GM23338 (cell line): ENCODE results near the gene TRAPPC12. TPM values are rescaled to one million over a fixed set of nuclear protein-coding genes. Genes with fewer than 3 reads are reported as not detected.

Source experiments
- ATAC-seq: fragments of 200-7000 bp; cut with Tn5 transposase; 3 replicates; pipeline ENCODE4 v1.9.1; 2020
- DNase-seq: peaks from one replicate; pipeline ENCODE4 v3.0.0-alpha.2; 2015; ENCODE audit warnings: low spot score
- H2AFZ ChIP-seq: fragments of 200-600 bp; sonication (generic); 2 replicates; pipeline ENCODE4 v1.8.0; 2016; ENCODE audit warnings: antibody characterized with exemption, mild to moderate bottlenecking, moderate library complexity
- H3F3A ChIP-seq: fragments of 200-600 bp; sonication (generic); replicated peaks from 2 replicates; pipeline ENCODE4 v1.8.0; 2017; ENCODE audit warnings: antibody characterized with exemption, mixed run types, low read depth
- H3K27ac ChIP-seq: fragments of 200-600 bp; sonication (generic); 2 replicates; pipeline ENCODE4 v1.6.1; 2016; ENCODE audit warnings: low read depth
- H3K27me3 ChIP-seq: fragments of 200-600 bp; sonication (generic); 2 replicates; pipeline ENCODE4 v1.8.0; 2016; ENCODE audit warnings: mild to moderate bottlenecking, mixed run types, moderate library complexity; ENCODE audit not compliant: insufficient read depth
- H3K36me3 ChIP-seq: fragments of 200-600 bp; sonication (generic); 2 replicates; pipeline ENCODE4 v1.8.0; 2016; ENCODE audit warnings: mild to moderate bottlenecking; ENCODE audit not compliant: insufficient read depth
- H3K4me1 ChIP-seq: fragments of 200-600 bp; sonication (generic); 2 replicates; pipeline ENCODE4 v1.8.0; 2016; ENCODE audit warnings: mild to moderate bottlenecking, moderate library complexity; ENCODE audit not compliant: insufficient read depth
- H3K4me2 ChIP-seq: fragments of 200-600 bp; sonication (generic); 2 replicates; pipeline ENCODE4 v1.7.1; 2017; ENCODE audit warnings: mixed run types
- H3K4me3 ChIP-seq: fragments of 200-600 bp; sonication (generic); 2 replicates; pipeline ENCODE4 v1.6.1; 2016; ENCODE audit warnings: mixed run types
- H3K79me2 ChIP-seq: fragments of 200-600 bp; sonication (generic); replicated peaks from 2 replicates; pipeline ENCODE4 v1.8.0; 2017; ENCODE audit warnings: mild to moderate bottlenecking; ENCODE audit not compliant: insufficient read depth
- H3K9me2 ChIP-seq: fragments of 200-600 bp; sonication (generic); 2 replicates; pipeline ENCODE4 v1.8.0; 2017; ENCODE audit not compliant: insufficient read depth
- H4K20me1 ChIP-seq: fragments of 200-600 bp; sonication (generic); replicated peaks from 2 replicates; pipeline ENCODE4 v1.8.0; 2017; ENCODE audit warnings: mild to moderate bottlenecking; ENCODE audit not compliant: insufficient read depth
- H3K27ac Mint-ChIP-seq: 2 replicates; pipeline ENCODE4 v1.8.0; 2020; ENCODE audit warnings: inconsistent platforms, mild to moderate bottlenecking, moderate library complexity, mixed read lengths
- H3K27me3 Mint-ChIP-seq: 3 replicates; pipeline ENCODE4 v1.8.0; 2022; ENCODE audit warnings: low read depth, mild to moderate bottlenecking, moderate library complexity, mixed read lengths, inconsistent platforms; ENCODE audit not compliant: insufficient read depth, poor library complexity
- H3K36me3 Mint-ChIP-seq: 3 replicates; pipeline ENCODE4 v1.8.0; 2021; ENCODE audit warnings: low read depth, mild to moderate bottlenecking, inconsistent platforms, moderate library complexity, mixed read lengths
- H3K4me1 Mint-ChIP-seq: 3 replicates; pipeline ENCODE4 v1.8.0; 2020; ENCODE audit warnings: mild to moderate bottlenecking, inconsistent platforms, mixed read lengths
- H3K4me3 Mint-ChIP-seq: 3 replicates; pipeline ENCODE4 v1.8.0; 2021; ENCODE audit warnings: moderate library complexity, mild to moderate bottlenecking, inconsistent platforms, mixed read lengths
- H3K9me3 Mint-ChIP-seq: 3 replicates; pipeline ENCODE4 v1.8.0; 2020; ENCODE audit warnings: moderate library complexity, mild to moderate bottlenecking, inconsistent platforms, mixed read lengths
- CREB1 ChIP-seq: fragments of 250-450 bp; sonication (Bioruptor Pico); IDR thresholded peaks from 2 replicates; pipeline ENCODE4 v1.5.0; 2020; ENCODE audit warnings: low read depth, mild to moderate bottlenecking, moderate library complexity
- ETS1 ChIP-seq: IDR thresholded peaks from 2 replicates; pipeline ENCODE4 v1.6.1; 2016; ENCODE audit warnings: antibody characterized with exemption
- EZH2 ChIP-seq: fragments of 200-600 bp; sonication (generic); IDR thresholded peaks from one replicate; pipeline ENCODE4 v1.8.0; 2017; ENCODE audit warnings: antibody characterized with exemption, mild to moderate bottlenecking, low read depth; ENCODE audit not compliant: unreplicated experiment
- EZH2phosphoT487 ChIP-seq: fragments of 200-600 bp; sonication (generic); IDR thresholded peaks from one replicate; pipeline ENCODE4 v1.8.1; 2018; ENCODE audit warnings: antibody characterized with exemption; ENCODE audit not compliant: unreplicated experiment
- JUNB ChIP-seq: IDR thresholded peaks from one replicate; pipeline ENCODE4 v1.6.1; 2016; ENCODE audit warnings: antibody characterized with exemption; ENCODE audit not compliant: unreplicated experiment
- NANOG ChIP-seq: IDR thresholded peaks from 2 replicates; pipeline ENCODE4 v1.6.1; 2016; ENCODE audit warnings: antibody characterized with exemption, borderline replicate concordance
- STAT1 ChIP-seq: IDR thresholded peaks from one replicate; pipeline ENCODE4 v1.6.1; 2016; ENCODE audit warnings: antibody characterized with exemption; ENCODE audit not compliant: unreplicated experiment
- ZNF331 ChIP-seq: fragments of 250-450 bp; sonication (Bioruptor Pico); IDR thresholded peaks from 2 replicates; pipeline ENCODE4 v1.5.0; 2020; ENCODE audit warnings: low read depth, mild to moderate bottlenecking, moderate library complexity
- polyA plus RNA-seq: library from polyadenylated mRNA; unstranded; fragments of >200 nt; fragmentation: Nextera tagmentation; extraction: Ambion mirVana; gene quantifications from 2 replicates; pipeline ENCODE4 v1.2.1, GENCODE V29; 2016
- total RNA-seq: library from RNA; depleted of rRNA; stranded (reverse); fragments of >200 nt; shearing (Covaris generic); gene quantifications from 2 replicates; pipeline ENCODE4 v1.2.3, GENCODE V29; 2014
- TF ChIP-seq, protein P1 (sequence below): fragments of 250-450 bp; sonication (Bioruptor Pico); IDR thresholded peaks from 2 replicates; pipeline ENCODE4 v1.5.0; 2020; ENCODE audit warnings: mild to moderate bottlenecking, moderate library complexity

The TRAPPC12 gene
- total and polyA plus RNA-seq, 2 experiments from 2014 or later = 48.9 to 57.7 TPM

- TF ChIP-seq, protein P1, sequence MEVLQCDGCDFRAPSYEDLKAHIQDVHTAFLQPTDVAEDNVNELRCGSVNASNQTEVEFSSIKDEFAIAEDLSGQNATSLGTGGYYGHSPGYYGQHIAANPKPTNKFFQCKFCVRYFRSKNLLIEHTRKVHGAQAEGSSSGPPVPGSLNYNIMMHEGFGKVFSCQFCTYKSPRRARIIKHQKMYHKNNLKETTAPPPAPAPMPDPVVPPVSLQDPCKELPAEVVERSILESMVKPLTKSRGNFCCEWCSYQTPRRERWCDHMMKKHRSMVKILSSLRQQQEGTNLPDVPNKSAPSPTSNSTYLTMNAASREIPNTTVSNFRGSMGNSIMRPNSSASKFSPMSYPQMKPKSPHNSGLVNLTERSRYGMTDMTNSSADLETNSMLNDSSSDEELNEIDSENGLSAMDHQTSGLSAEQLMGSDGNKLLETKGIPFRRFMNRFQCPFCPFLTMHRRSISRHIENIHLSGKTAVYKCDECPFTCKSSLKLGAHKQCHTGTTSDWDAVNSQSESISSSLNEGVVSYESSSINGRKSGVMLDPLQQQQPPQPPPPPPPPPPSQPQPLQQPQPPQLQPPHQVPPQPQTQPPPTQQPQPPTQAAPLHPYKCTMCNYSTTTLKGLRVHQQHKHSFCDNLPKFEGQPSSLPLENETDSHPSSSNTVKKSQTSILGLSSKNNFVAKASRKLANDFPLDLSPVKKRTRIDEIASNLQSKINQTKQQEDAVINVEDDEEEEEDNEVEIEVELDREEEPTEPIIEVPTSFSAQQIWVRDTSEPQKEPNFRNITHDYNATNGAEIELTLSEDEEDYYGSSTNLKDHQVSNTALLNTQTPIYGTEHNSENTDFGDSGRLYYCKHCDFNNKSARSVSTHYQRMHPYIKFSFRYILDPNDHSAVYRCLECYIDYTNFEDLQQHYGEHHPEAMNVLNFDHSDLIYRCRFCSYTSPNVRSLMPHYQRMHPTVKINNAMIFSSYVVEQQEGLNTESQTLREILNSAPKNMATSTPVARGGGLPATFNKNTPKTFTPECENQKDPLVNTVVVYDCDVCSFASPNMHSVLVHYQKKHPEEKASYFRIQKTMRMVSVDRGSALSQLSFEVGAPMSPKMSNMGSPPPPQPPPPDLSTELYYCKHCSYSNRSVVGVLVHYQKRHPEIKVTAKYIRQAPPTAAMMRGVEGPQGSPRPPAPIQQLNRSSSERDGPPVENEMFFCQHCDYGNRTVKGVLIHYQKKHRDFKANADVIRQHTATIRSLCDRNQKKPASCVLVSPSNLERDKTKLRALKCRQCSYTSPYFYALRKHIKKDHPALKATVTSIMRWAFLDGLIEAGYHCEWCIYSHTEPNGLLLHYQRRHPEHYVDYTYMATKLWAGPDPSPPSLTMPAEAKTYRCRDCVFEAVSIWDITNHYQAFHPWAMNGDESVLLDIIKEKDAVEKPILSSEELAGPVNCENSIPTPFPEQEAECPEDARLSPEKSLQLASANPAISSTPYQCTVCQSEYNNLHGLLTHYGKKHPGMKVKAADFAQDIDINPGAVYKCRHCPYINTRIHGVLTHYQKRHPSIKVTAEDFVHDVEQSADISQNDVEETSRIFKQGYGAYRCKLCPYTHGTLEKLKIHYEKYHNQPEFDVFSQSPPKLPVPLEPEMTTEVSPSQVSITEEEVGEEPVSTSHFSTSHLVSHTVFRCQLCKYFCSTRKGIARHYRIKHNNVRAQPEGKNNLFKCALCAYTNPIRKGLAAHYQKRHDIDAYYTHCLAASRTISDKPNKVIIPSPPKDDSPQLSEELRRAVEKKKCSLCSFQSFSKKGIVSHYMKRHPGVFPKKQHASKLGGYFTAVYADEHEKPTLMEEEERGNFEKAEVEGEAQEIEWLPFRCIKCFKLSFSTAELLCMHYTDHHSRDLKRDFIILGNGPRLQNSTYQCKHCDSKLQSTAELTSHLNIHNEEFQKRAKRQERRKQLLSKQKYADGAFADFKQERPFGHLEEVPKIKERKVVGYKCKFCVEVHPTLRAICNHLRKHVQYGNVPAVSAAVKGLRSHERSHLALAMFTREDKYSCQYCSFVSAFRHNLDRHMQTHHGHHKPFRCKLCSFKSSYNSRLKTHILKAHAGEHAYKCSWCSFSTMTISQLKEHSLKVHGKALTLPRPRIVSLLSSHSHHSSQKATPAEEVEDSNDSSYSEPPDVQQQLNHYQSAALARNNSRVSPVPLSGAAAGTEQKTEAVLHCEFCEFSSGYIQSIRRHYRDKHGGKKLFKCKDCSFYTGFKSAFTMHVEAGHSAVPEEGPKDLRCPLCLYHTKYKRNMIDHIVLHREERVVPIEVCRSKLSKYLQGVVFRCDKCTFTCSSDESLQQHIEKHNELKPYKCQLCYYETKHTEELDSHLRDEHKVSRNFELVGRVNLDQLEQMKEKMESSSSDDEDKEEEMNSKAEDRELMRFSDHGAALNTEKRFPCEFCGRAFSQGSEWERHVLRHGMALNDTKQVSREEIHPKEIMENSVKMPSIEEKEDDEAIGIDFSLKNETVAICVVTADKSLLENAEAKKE = no peak
- TF ChIP-seq ZNF331 (CRISPR knock-in tag) (no peak), NANOG (no peak), EZH2phosphoT487 (no peak), STAT1 (no peak), JUNB (no peak)
These were observed 37.2 kb upstream of the TRAPPC12 start (continued) for GRCh38 chr2:3342324-3342723.

DNA sequence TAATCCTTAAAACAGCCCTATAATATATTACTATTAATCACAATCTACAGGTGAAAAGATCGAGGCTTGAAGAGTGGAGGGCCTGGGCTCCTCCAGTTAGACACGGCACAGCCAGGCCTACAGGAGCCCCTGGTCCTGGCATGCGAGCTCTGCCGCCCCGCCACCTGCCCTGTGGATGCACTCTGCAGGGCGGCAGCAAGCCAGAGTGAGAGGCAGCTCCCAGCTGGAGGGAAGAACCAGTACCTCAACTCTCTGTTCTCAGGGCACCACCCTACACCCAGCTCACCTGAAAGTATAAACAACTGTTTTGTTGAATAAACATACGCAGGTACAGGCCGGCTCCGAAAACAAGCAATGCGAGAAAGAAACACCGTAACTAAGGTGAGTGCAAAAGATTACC, 36.5 kb upstream of the TRAPPC12 start:
- H3K27ac Mint-ChIP-seq = peak overlapping the region; percentile 51
- H3K27ac ChIP-seq = no peak overlapping the region
- no peak overlapping the region for H3K4me3 ChIP-seq
- peaks cover 25% of the 10 kb centered on the region for H3K36me3 Mint-ChIP-seq
- no peaks in the 10 kb centered on the region for H3K9me2 ChIP-seq
- peaks cover 5% of the 10 kb centered on the region for H3K27me3 Mint-ChIP-seq
- H3K4me3 Mint-ChIP-seq = no peak overlapping the region
- H4K20me1 ChIP-seq = no peaks in the 10 kb centered on the region
- H3K4me1 ChIP-seq = no peaks in the 10 kb centered on the region
- ATAC-seq (peak; percentile 73), DNase-seq (no peak)
- peaks cover 6% of the 10 kb centered on the region; the same call in 2 of the 3 replicates for H3K4me1 Mint-ChIP-seq
- H3K9me3 Mint-ChIP-seq = no peaks in the 10 kb centered on the region; the same call in 2 of the 3 replicates
- no peak overlapping the region for H2AFZ ChIP-seq
- no peaks in the 10 kb centered on the region for H3K36me3 ChIP-seq
- H3K79me2 ChIP-seq = no peaks in the 10 kb centered on the region
- H3F3A ChIP-seq = no peaks in the 10 kb centered on the region
- no peak overlapping the region for H3K4me2 ChIP-seq
- no peaks in the 10 kb centered on the region for H3K27me3 ChIP-seq
- TF ChIP-seq ZNF331 (CRISPR knock-in tag) (no peak), EZH2 (no peak), ETS1 (no peak), JUNB (no peak), CREB1 (CRISPR knock-in tag) (no peak)
- TF ChIP-seq, protein P1 = no peak
